Activated T-helper 1 cell treated with anti-CD3 and anti-CD28 coated beads, Interleukin-12 subunit alpha, Interleukin-12 subunit beta, Interleukin-2, Interleukin-4 antibody, amounts not matched to agents 30 ng/mL and 10 ng/mL and 1 ng/mL, durations not matched to agents 14 hours and 24 hours and 36 hours (primary cell): ENCODE measurements around the gene CHD1L. TPM values are rescaled to one million over a fixed set of nuclear protein-coding genes. Genes with fewer than 3 reads are reported as not detected.
"Not testable (repeated sequence)": the region's sequence is repeated elsewhere in the genome, so short reads cannot be mapped to it uniquely, and the experiment has no call there.

ENCODE experiments used
- DNase-seq: peaks from one replicate; pipeline ENCODE4 v3.0.0; 2021; ENCODE audit warnings: low spot score
- H3K27ac Mint-ChIP-seq: one replicate; pipeline ENCODE4 v1.8.0; 2021; ENCODE audit warnings: mild to moderate bottlenecking, mixed read lengths
- H3K27me3 Mint-ChIP-seq: one replicate; pipeline ENCODE4 v1.8.0; 2022; ENCODE audit warnings: mild to moderate bottlenecking, moderate library complexity, mixed read lengths; ENCODE audit not compliant: insufficient read depth
- H3K36me3 Mint-ChIP-seq: one replicate; pipeline ENCODE4 v1.8.0; 2021; ENCODE audit warnings: low read depth, mixed read lengths
- H3K4me1 Mint-ChIP-seq: one replicate; pipeline ENCODE4 v1.8.0; 2021; ENCODE audit warnings: low read depth, mixed read lengths
- H3K4me3 Mint-ChIP-seq: one replicate; pipeline ENCODE4 v1.8.0; 2021; ENCODE audit warnings: mild to moderate bottlenecking, moderate library complexity, mixed read lengths
- H3K9me3 Mint-ChIP-seq: one replicate; pipeline ENCODE4 v1.8.0; 2021; ENCODE audit warnings: mixed read lengths
- intact Hi-C: fragments of 100-400 bp; cut with micrococcal nuclease; formaldehyde crosslinking; loops from one replicate; pipeline ENCODE4 v1.15.1; 2024
- total RNA-seq: library from RNA; stranded (reverse); gene quantifications from 2 replicates; pipeline ENCODE4 v1.2.3, GENCODE V29; 2022

Gene CHD1L
- total RNA-seq, 1 donor from 2014 or later: 75.1 TPM

GRCh38 chr1:147214842-147215539 is 27.5 kb upstream of the CHD1L start:
- Mint-ChIP-seq H3K27ac (no peak overlapping the region), H3K4me1 (no peaks in the 10 kb centered on the region), H3K9me3 (no peaks in the 10 kb centered on the region), H3K4me3 (no peak overlapping the region), H3K27me3 (peaks cover 8% of the 10 kb centered on the region), H3K36me3 (no peaks in the 10 kb centered on the region)
- DNase-seq: no peak
- intact Hi-C loops: no loop called here

- H3K36me3 Mint-ChIP-seq: no peaks in the 10 kb centered on the region
- no peak for DNase-seq
- no peaks in the 10 kb centered on the region for H3K9me3 Mint-ChIP-seq
- no peak overlapping the region for H3K4me3 Mint-ChIP-seq
- H3K4me1 Mint-ChIP-seq: no peaks in the 10 kb centered on the region
- H3K27me3 Mint-ChIP-seq: peaks cover 8% of the 10 kb centered on the region
- intact Hi-C loops: no loop called here
- H3K27ac Mint-ChIP-seq: no peak overlapping the region
These were observed 27.0 kb upstream of the CHD1L start for GRCh38 chr1:147215540-147215916.

GRCh38 chr1:147216124-147216523 is 26.4 kb upstream of the CHD1L start:
- H3K27ac Mint-ChIP-seq: no peak overlapping the region
- H3K9me3 Mint-ChIP-seq: no peaks in the 10 kb centered on the region
- intact Hi-C loops: no loop called here
- H3K27me3 Mint-ChIP-seq: peaks cover 8% of the 10 kb centered on the region
- H3K36me3 Mint-ChIP-seq: no peaks in the 10 kb centered on the region
- H3K4me3 Mint-ChIP-seq: no peak overlapping the region
- DNase-seq: no peak
- no peaks in the 10 kb centered on the region for H3K4me1 Mint-ChIP-seq

GRCh38 chr1:147217141-147217540 is 25.3 kb upstream of the CHD1L start:
- intact Hi-C loops: no loop called here
- Mint-ChIP-seq H3K4me3 (no peak overlapping the region), H3K9me3 (no peaks in the 10 kb centered on the region), H3K27me3 (peaks cover 8% of the 10 kb centered on the region), H3K36me3 (no peaks in the 10 kb centered on the region), H3K4me1 (no peaks in the 10 kb centered on the region), H3K27ac (no peak overlapping the region)
- no peak for DNase-seq

- no peaks in the 10 kb centered on the region for H3K9me3 Mint-ChIP-seq
- no peak for DNase-seq
- no peak overlapping the region for H3K27ac Mint-ChIP-seq
- no peak overlapping the region for H3K4me3 Mint-ChIP-seq
- H3K36me3 Mint-ChIP-seq: no peaks in the 10 kb centered on the region
- no peaks in the 10 kb centered on the region for H3K4me1 Mint-ChIP-seq
- H3K27me3 Mint-ChIP-seq: peaks cover 8% of the 10 kb centered on the region
- intact Hi-C loops: no loop called here
These were observed 23.9 kb upstream of the CHD1L start for GRCh38 chr1:147218606-147219005.

GRCh38 chr1:147223740-147224615 is 18.5 kb upstream of the CHD1L start:
- Mint-ChIP-seq H3K4me1 (peaks cover 20% of the 10 kb centered on the region), H3K27me3 (peaks cover 3% of the 10 kb centered on the region), H3K27ac (no peak overlapping the region), H3K36me3 (no peaks in the 10 kb centered on the region), H3K9me3 (no peaks in the 10 kb centered on the region), H3K4me3 (no peak overlapping the region)
- no peak for DNase-seq
- intact Hi-C loops: no loop called here

- intact Hi-C loops: no loop called here
- Mint-ChIP-seq H3K9me3 (no peaks in the 10 kb centered on the region), H3K27ac (peak within 1 kb of the TSS; percentile 4), H3K4me1 (peaks cover 20% of the 10 kb centered on the region), H3K4me3 (peak within 1 kb of the TSS; percentile 91), H3K36me3 (no peaks in the 10 kb centered on the region), H3K27me3 (peaks cover 6% of the 10 kb centered on the region)
- DNase-seq: peak; percentile 20
These were observed 17.2 kb upstream of the CHD1L start, which contains the start of gene FMO5 for GRCh38 chr1:147225193-147225730. Gene FMO5, minus strand, starts transcription at chr1:147225339. Its CDS starts 310 bp downstream, at chr1:147225029.

GRCh38 chr1:147231032-147231431 is 11.5 kb upstream of the CHD1L start:
- H3K27ac Mint-ChIP-seq, H3K4me1 Mint-ChIP-seq, H3K9me3 Mint-ChIP-seq, H3K4me3 Mint-ChIP-seq, intact Hi-C loops, DNase-seq, H3K36me3 Mint-ChIP-seq: not testable (repeated sequence)
- peaks cover 12% of the 10 kb centered on the region for H3K27me3 Mint-ChIP-seq

GRCh38 chr1:147233903-147234302 is 8.6 kb upstream of the CHD1L start:
- H3K4me3 Mint-ChIP-seq, H3K36me3 Mint-ChIP-seq, intact Hi-C loops, H3K27ac Mint-ChIP-seq, DNase-seq, H3K9me3 Mint-ChIP-seq, H3K4me1 Mint-ChIP-seq: not testable (repeated sequence)
- H3K27me3 Mint-ChIP-seq: peaks cover 12% of the 10 kb centered on the region

GRCh38 chr1:147235822-147236221 is 6.7 kb upstream of the CHD1L start:
- no peak overlapping the region for H3K4me3 Mint-ChIP-seq
- no peak overlapping the region for H3K27ac Mint-ChIP-seq
- no peaks in the 10 kb centered on the region for H3K36me3 Mint-ChIP-seq
- no peaks in the 10 kb centered on the region for H3K9me3 Mint-ChIP-seq
- no peaks in the 10 kb centered on the region for H3K4me1 Mint-ChIP-seq
- no peak for DNase-seq
- H3K27me3 Mint-ChIP-seq: peaks cover 7% of the 10 kb centered on the region
- intact Hi-C loops: no loop called here

- intact Hi-C loops: no loop called here
- no peak for DNase-seq
- H3K4me3 Mint-ChIP-seq: no peak overlapping the region
- H3K27me3 Mint-ChIP-seq: peaks cover 3% of the 10 kb centered on the region
- no peaks in the 10 kb centered on the region for H3K36me3 Mint-ChIP-seq
- no peaks in the 10 kb centered on the region for H3K9me3 Mint-ChIP-seq
- H3K27ac Mint-ChIP-seq: no peak overlapping the region
- no peaks in the 10 kb centered on the region for H3K4me1 Mint-ChIP-seq
These were observed 6.0 kb upstream of the CHD1L start for GRCh38 chr1:147236448-147236847.

GRCh38 chr1:147236959-147237791 is 5.3 kb upstream of the CHD1L start:
- DNase-seq: no peak
- Mint-ChIP-seq H3K4me3 (no peak overlapping the region), H3K27ac (no peak overlapping the region), H3K4me1 (peaks cover 3% of the 10 kb centered on the region), H3K9me3 (no peaks in the 10 kb centered on the region), H3K36me3 (no peaks in the 10 kb centered on the region), H3K27me3 (peaks cover 3% of the 10 kb centered on the region)
- intact Hi-C loops: no loop called here
